ENCODE data around the gene ZNF311.

ZNF311 gene

GRCh38 chr6:29005183-29005885, at the start of gene ZNF311:
TSS of gene ZNF311 (minus strand) at chr6:29005315. CDS start at chr6:29003954, 1,361 bp downstream.
- peak; percentile 86 for DNase-seq (ENCODE audit: low spot score)

GRCh38 chr6:29051680-29052079, 46.6 kb upstream of the ZNF311 start:
- DNase-seq (ENCODE audit: low spot score): no peak

- no peak for DNase-seq (ENCODE audit: low spot score)
Measured at GRCh38 chr6:29045075-29045474, 40.0 kb upstream of the ZNF311 start, which contains the start of gene OR2W1. TSS of gene OR2W1 (minus strand) at chr6:29045175. CDS start at chr6:29045175, 0 bp downstream.

- no peak for DNase-seq (ENCODE audit: low spot score)
Measured at GRCh38 chr6:29035951-29036350, 30.8 kb upstream of the ZNF311 start.

GRCh38 chr6:29028821-29029220, 23.7 kb upstream of the ZNF311 start:
- no peak for DNase-seq (ENCODE audit: low spot score)

GRCh38 chr6:29025927-29026585, 20.9 kb upstream of the ZNF311 start:
- no peak for DNase-seq (ENCODE audit: low spot score)

- DNase-seq (ENCODE audit: low spot score): no peak
Measured at GRCh38 chr6:29021434-29021833, 16.3 kb upstream of the ZNF311 start.

- DNase-seq (ENCODE audit: low spot score): no peak
Measured at GRCh38 chr6:29019629-29020028, 14.5 kb upstream of the ZNF311 start.

GRCh38 chr6:29017428-29017802, 12.3 kb upstream of the ZNF311 start:
- no peak for DNase-seq (ENCODE audit: low spot score)

- peak; percentile 75 for DNase-seq (ENCODE audit: low spot score)
Measured at GRCh38 chr6:29016559-29017427, 11.7 kb upstream of the ZNF311 start.

GRCh38 chr6:29014729-29015608, 9.9 kb upstream of the ZNF311 start:
- peak; percentile 55 for DNase-seq (ENCODE audit: low spot score)

- DNase-seq (ENCODE audit: low spot score): peak; percentile 68
Measured at GRCh38 chr6:29011276-29011734, 6.2 kb upstream of the ZNF311 start.

- no peak for DNase-seq (ENCODE audit: low spot score)
Measured at GRCh38 chr6:29009358-29009757, 4.2 kb upstream of the ZNF311 start.

GRCh38 chr6:29008089-29008488, 3.0 kb upstream of the ZNF311 start:
- no peak for DNase-seq (ENCODE audit: low spot score)

- no peak for DNase-seq (ENCODE audit: low spot score)
Measured at GRCh38 chr6:28996844-28997510, 8.1 kb downstream of the ZNF311 start.

- no peak for DNase-seq (ENCODE audit: low spot score)
Measured at GRCh38 chr6:28995093-28995650, 9.9 kb downstream of the ZNF311 start.

- DNase-seq (ENCODE audit: low spot score): peak; percentile 42
Measured at GRCh38 chr6:28988536-28989311, 16.4 kb downstream of the ZNF311 start.

- DNase-seq (ENCODE audit: low spot score): peak; percentile 94
Measured at GRCh38 chr6:28985462-28986164, 19.5 kb downstream of the ZNF311 start.

- DNase-seq (ENCODE audit: low spot score): no peak
Measured at GRCh38 chr6:28983838-28984237, 21.3 kb downstream of the ZNF311 start.

Data from GM03348 (cell line).